Liver (tissue), 9 donors: ENCODE data around the gene TBC1D9B. TPM values are rescaled to one million over a fixed set of nuclear protein-coding genes. Genes with fewer than 3 reads are reported as not detected.

Experiments
- DNase-seq: peaks from one replicate; pipeline ENCODE4 v3.0.0-alpha.2; 2017; ENCODE audit warnings: low spot score
- H3K27ac ChIP-seq, 2 donors: one replicate each; pipeline ENCODE4 v1.7.0; 2013; ENCODE audit warnings: inconsistent platforms in 2 of 2, low read length in 2 of 2, control low read depth in 1 of 2, low read depth in 1 of 2, mild to moderate bottlenecking in 1 of 2
- H3K27me3 ChIP-seq, 4 donors: one replicate each; pipeline versions ENCODE4 v1.6.1 to v1.7.0; 2013; ENCODE audit warnings: low read length in 3 of 4, inconsistent platforms in 1 of 4, mild to moderate bottlenecking in 1 of 4, moderate library complexity in 1 of 4; ENCODE audit not compliant: control insufficient read depth in 4 of 4, insufficient read depth in 4 of 4
- H3K36me3 ChIP-seq, 4 donors: one replicate each; pipeline versions ENCODE4 v1.6.1 to v1.7.0; 2013; ENCODE audit warnings: low read length in 3 of 4, mild to moderate bottlenecking in 3 of 4, low read depth in 1 of 4, moderate library complexity in 1 of 4; ENCODE audit not compliant: control insufficient read depth in 4 of 4, insufficient read depth in 3 of 4
- H3K4me1 ChIP-seq, 4 donors: one replicate each; pipeline versions ENCODE4 v1.6.1 to v1.7.0; 2013; ENCODE audit warnings: low read length in 3 of 4, mild to moderate bottlenecking in 3 of 4, moderate library complexity in 1 of 4; ENCODE audit not compliant: control insufficient read depth in 4 of 4, insufficient read depth in 4 of 4
- H3K4me3 ChIP-seq, 3 donors: one replicate each; pipeline versions ENCODE4 v1.6.1 to v1.7.0; 2013; ENCODE audit warnings: low read length in 3 of 3, control low read depth in 1 of 3, low read depth in 1 of 3, mild to moderate bottlenecking in 1 of 3
- H3K9ac ChIP-seq, 2 donors: one replicate each; pipeline ENCODE4 v1.7.0; 2013; ENCODE audit warnings: low read length in 2 of 2, mild to moderate bottlenecking in 2 of 2, moderate library complexity in 2 of 2, control low read depth in 1 of 2, low read depth in 1 of 2
- H3K9me3 ChIP-seq, 4 donors: one replicate each; pipeline versions ENCODE4 v1.6.1 to v1.7.0; 2013; ENCODE audit warnings: low read length in 3 of 4; ENCODE audit not compliant: control insufficient read depth in 4 of 4
- ATF3 ChIP-seq: IDR thresholded peaks from 2 replicates; pipeline ENCODE4 v1.6.1; 2016; ENCODE audit warnings: antibody characterized with exemption
- CTCF ChIP-seq: fragments of 150-350 bp; IDR thresholded peaks from 2 replicates; pipeline ENCODE4 v1.5.1; 2017; ENCODE audit warnings: improper control_type of control experiment, low read depth, low read length; ENCODE audit not compliant: missing input control
- EGR1 ChIP-seq, 2 donors: IDR thresholded peaks; 2 replicates each; pipeline ENCODE4 v1.6.1; 2016 to 2018; ENCODE audit warnings: antibody characterized with exemption in 2 of 2, low read depth in 2 of 2
- FOXA1 ChIP-seq: IDR thresholded peaks from 2 replicates; pipeline ENCODE4 v1.6.1; 2016; ENCODE audit warnings: antibody characterized with exemption
- FOXA2 ChIP-seq: IDR thresholded peaks from 2 replicates; pipeline ENCODE4 v1.6.1; 2016; ENCODE audit warnings: antibody characterized with exemption
- GABPA ChIP-seq, 2 donors: IDR thresholded peaks in 1 of 2; conservative IDR thresholded peaks in 1 of 2; 2 replicates each; pipeline ENCODE4 v1.6.1; 2016; ENCODE audit warnings: antibody characterized with exemption in 2 of 2, mild to moderate bottlenecking in 1 of 2, moderate library complexity in 1 of 2
- HNF4A ChIP-seq, 2 donors: conservative IDR thresholded peaks; 2 replicates each; pipeline ENCODE4 v1.6.1; 2016; ENCODE audit warnings: antibody characterized with exemption in 2 of 2, mild to moderate bottlenecking in 2 of 2
- HNF4G ChIP-seq: IDR thresholded peaks from 2 replicates; pipeline ENCODE4 v1.6.1; 2016; ENCODE audit warnings: antibody characterized with exemption
- JUND ChIP-seq, 2 donors: IDR thresholded peaks; 2 replicates each; pipeline ENCODE4 v1.6.1; 2016; ENCODE audit warnings: antibody characterized with exemption in 2 of 2
- MAX ChIP-seq: IDR thresholded peaks from 2 replicates; pipeline ENCODE4 v1.6.1; 2016; ENCODE audit warnings: antibody characterized with exemption
- NR2F2 ChIP-seq: IDR thresholded peaks from 2 replicates; pipeline ENCODE4 v1.6.1; 2016; ENCODE audit warnings: antibody characterized with exemption
- RAD21 ChIP-seq, 2 donors: IDR thresholded peaks; 2 replicates each; pipeline ENCODE4 v1.6.1; 2016; ENCODE audit warnings: antibody characterized with exemption in 2 of 2, mild to moderate bottlenecking in 2 of 2
- REST ChIP-seq: IDR thresholded peaks from 2 replicates; pipeline ENCODE4 v1.6.1; 2016; ENCODE audit warnings: antibody characterized with exemption, mild to moderate bottlenecking
- RXRA ChIP-seq, 2 donors: IDR thresholded peaks; 2 replicates each; pipeline ENCODE4 v1.6.1; 2017 to 2018; ENCODE audit warnings: antibody characterized with exemption in 2 of 2, mild to moderate bottlenecking in 1 of 2
- SP1 ChIP-seq: IDR thresholded peaks from 2 replicates; pipeline ENCODE4 v1.6.1; 2018; ENCODE audit warnings: antibody characterized with exemption, mild to moderate bottlenecking
- TAF1 ChIP-seq: conservative IDR thresholded peaks from 2 replicates; pipeline ENCODE4 v1.6.1; 2016; ENCODE audit warnings: antibody characterized with exemption, mild to moderate bottlenecking
- YY1 ChIP-seq: IDR thresholded peaks from 2 replicates; pipeline ENCODE4 v1.6.1; 2016; ENCODE audit warnings: antibody characterized with exemption, mild to moderate bottlenecking
- ZBTB33 ChIP-seq: IDR thresholded peaks from 2 replicates; pipeline ENCODE4 v1.6.1; 2016; ENCODE audit warnings: antibody characterized with exemption
- WGBS: extraction: QIAGEN DNeasy Blood & Tissue Kit; methylation state at CpG from one replicate; pipeline ENCODE4 v1.1.7; 2013; 5-methylcytosine and 5-hydroxymethylcytosine counted together
- polyA plus RNA-seq, 2 donors: library from polyadenylated mRNA; stranded (reverse) in 1 of 2; unstranded in 1 of 2; fragments of 200-250 nt in 1 of 2; fragments of >200 nt in 1 of 2; fragmentation: Nextera tagmentation in 1 of 2; extraction: Ambion mirVana in 1 of 2; gene quantifications; one replicate each; pipeline versions ENCODE4 v1.2.1 to v1.2.3, GENCODE V29; 2013 to 2015
- total RNA-seq, 2 donors: library from RNA; depleted of rRNA; stranded (reverse); fragments of >200 nt; gene quantifications; one replicate each; pipeline ENCODE4 v1.2.3, GENCODE V29; 2014
- donor health status: healthy.
- donor health status: healthy.
- donor health status: healthy.
- donor health status: healthy.
- donor health status: healthy.

The TBC1D9B gene
- total and polyA plus RNA-seq, 4 donors = 23.1 to 55.4 (median 38.7) TPM

- Histone ChIP-seq H3K27ac (no peak overlapping the region), H3K9me3 (no peaks in the 10 kb centered on the region), H3K9ac (no peak overlapping the region), H3K36me3 (peaks cover 14 to 48% (median 19%) of the 10 kb centered on the region in 4 donors), H3K27me3 (no peaks in the 10 kb centered on the region), H3K4me1 (peaks cover 0 to 6% (median 0%) of the 10 kb centered on the region in 4 donors), H3K4me3 (no peak overlapping the region)
- DNase-seq = no peak
- WGBS = 98% methylated on average over 9 of the region's 9 CpGs
- TF ChIP-seq MAX (no peak), FOXA1 (no peak), EGR1 (IDR thresholded peaks at IDR 0.05; ENCODE audit: low read depth in 2 of 2) (no peak), ZBTB33 (no peak), REST (no peak), RXRA (IDR thresholded peaks at IDR 0.05) (no peak), YY1 (no peak), HNF4G (no peak), RAD21 (IDR thresholded peaks at IDR 0.05) (no peak), ATF3 (no peak), GABPA (IDR thresholded peaks at IDR 0.05 in 1 of 2, conservative IDR thresholded peaks at IDR 0.05 in 1 of 2) (no peak), SP1 (no peak), CTCF (no peak), FOXA2 (no peak), JUND (IDR thresholded peaks at IDR 0.05) (no peak), TAF1 (no peak), NR2F2 (no peak)
Measured at GRCh38 chr5:179862891-179863290, 44.8 kb downstream of the TBC1D9B start.

- H3K4me3 ChIP-seq = no peak overlapping the region
- H3K27ac ChIP-seq = no peak overlapping the region
- peaks cover 0 to 7% (median 3%) of the 10 kb centered on the region in 4 donors for H3K4me1 ChIP-seq
- H3K9ac ChIP-seq = no peak overlapping the region
- TF ChIP-seq GABPA (IDR thresholded peaks at IDR 0.05 in 1 of 2, conservative IDR thresholded peaks at IDR 0.05 in 1 of 2) (no peak), YY1 (no peak), FOXA1 (no peak), RXRA (IDR thresholded peaks at IDR 0.05) (no peak), HNF4A (conservative IDR thresholded peaks at IDR 0.05) (no peak), RAD21 (IDR thresholded peaks at IDR 0.05) (no peak)
- H3K27me3 ChIP-seq = no peaks in the 10 kb centered on the region
- 98% methylated on average over 2 of the region's 2 CpGs for WGBS
- no peaks in the 10 kb centered on the region for H3K9me3 ChIP-seq
- peaks cover 14 to 43% (median 19%) of the 10 kb centered on the region in 4 donors for H3K36me3 ChIP-seq
- no peak for DNase-seq
Measured at GRCh38 chr5:179862296-179862695, 45.4 kb downstream of the TBC1D9B start.
